Keratinocyte (primary cell): ENCODE data around the gene ETFRF1. TPM values are rescaled to one million over a fixed set of nuclear protein-coding genes. Genes with fewer than 3 reads are reported as not detected.

Experiments
- DNase-seq: peaks from one replicate; pipeline ENCODE4 v3.0.0-alpha.2; 2011; ENCODE audit warnings: low read depth, missing footprints, low spot score
- FAIRE-seq: peaks from 2 replicates; lab custom pipeline; 2011; peaks lifted over from hg19 to GRCh38; lab: Jason Lieb, UNC
- H2AFZ ChIP-seq: 2 replicates; pipeline ENCODE4 v1.6.0; 2012; ENCODE audit warnings: low read length, control low read depth, inconsistent platforms; ENCODE audit not compliant: control insufficient read depth
- H3K27ac ChIP-seq: 2 replicates; pipeline ENCODE4 v1.5.1; 2011; ENCODE audit warnings: low read length; ENCODE audit not compliant: control insufficient read depth, insufficient read depth
- H3K27me3 ChIP-seq: 3 replicates; pipeline ENCODE4 v1.6.0; 2011; ENCODE audit warnings: low read length; ENCODE audit not compliant: control insufficient read depth, insufficient read depth; ENCODE audit errors: extremely low read depth
- H3K36me3 ChIP-seq, 2 experiments: 2 replicates in 1 of 2; 3 replicates in 1 of 2; pipeline ENCODE4 v1.5.1; 2011; ENCODE audit warnings: low read length in 2 of 2, mild to moderate bottlenecking in 1 of 2; ENCODE audit not compliant: control insufficient read depth in 2 of 2, insufficient read depth in 2 of 2; ENCODE audit errors: extremely low read depth in 1 of 2
- H3K4me1 ChIP-seq: 3 replicates; pipeline ENCODE4 v1.5.1; 2011; ENCODE audit warnings: low read length; ENCODE audit not compliant: control insufficient read depth, insufficient read depth; ENCODE audit errors: extremely low read depth
- H3K4me2 ChIP-seq: 3 replicates; pipeline ENCODE4 v1.6.0; 2011; ENCODE audit warnings: low read depth, low read length; ENCODE audit not compliant: control insufficient read depth, insufficient read depth; ENCODE audit errors: extremely low read depth
- H3K4me3 ChIP-seq, 3 experiments: fragments of 200-600 bp in 1 of 3; sonication (generic) in 1 of 3; 2 replicates in 2 of 3; 3 replicates in 1 of 3; pipeline ENCODE4 v1.5.1; 2011 to 2016; ENCODE audit warnings: low read length in 3 of 3, mild to moderate bottlenecking in 3 of 3, control low read depth in 2 of 3, inconsistent platforms in 1 of 3, low read depth in 1 of 3, mixed read lengths in 1 of 3, mixed run types in 1 of 3, moderate library complexity in 1 of 3; ENCODE audit not compliant: control insufficient read depth in 2 of 3, insufficient read depth in 2 of 3; ENCODE audit errors: extremely low read depth in 1 of 3
- H3K79me2 ChIP-seq: 2 replicates; pipeline ENCODE4 v1.6.0; 2012; ENCODE audit warnings: low read length; ENCODE audit not compliant: control insufficient read depth, insufficient read depth
- H3K9ac ChIP-seq: 3 replicates; pipeline ENCODE4 v1.6.0; 2011; ENCODE audit warnings: low read length; ENCODE audit not compliant: control insufficient read depth, insufficient read depth; ENCODE audit errors: extremely low read depth
- H3K9me1 ChIP-seq: 3 replicates; pipeline ENCODE4 v1.6.0; 2011; ENCODE audit warnings: low read length; ENCODE audit not compliant: control insufficient read depth, insufficient read depth; ENCODE audit errors: extremely low read depth
- H3K9me3 ChIP-seq: 2 replicates; pipeline ENCODE4 v1.5.1; 2012; ENCODE audit warnings: low read depth, low read length; ENCODE audit not compliant: control insufficient read depth
- H4K20me1 ChIP-seq: 3 replicates; pipeline ENCODE4 v1.6.0; 2011; ENCODE audit warnings: low read length; ENCODE audit not compliant: control insufficient read depth, insufficient read depth; ENCODE audit errors: extremely low read depth
- EZH2 ChIP-seq: IDR thresholded peaks from one replicate; pipeline ENCODE4 v1.6.1; 2012; ENCODE audit warnings: inconsistent platforms, mild to moderate bottlenecking, low read length, moderate library complexity
- dilution Hi-C: fragments of 300-500 bp; cut with MboI; formaldehyde crosslinking; loops from one replicate; pipeline ENCODE4 v1.7.0; 2020; ENCODE audit warnings: low sequenced_read_pairs; ENCODE audit not compliant: extremely low pct_ligation_motif_present
- polyA plus RNA-seq, 5 experiments: library from polyadenylated mRNA; depleted of rRNA in 3 of 5; stranded (reverse) in 3 of 5; stranded (forward) in 1 of 5; unstranded in 1 of 5; fragments of >200 nt; gene quantifications; 1 replicate in 1 of 5; 2 replicates in 3 of 5; 3 replicates in 1 of 5; pipeline versions ENCODE4 v1.2.1 to v1.2.3, GENCODE V29; 2011 to 2012; ENCODE audit warnings: missing spikeins in 2 of 5, low read depth in 1 of 5, low replicate concordance in 1 of 5
- TF ChIP-seq, protein P1 (sequence below), 3 experiments: IDR thresholded peaks in 1 of 3; conservative IDR thresholded peaks in 1 of 3; optimal IDR thresholded peaks in 1 of 3; 2 replicates in 2 of 3; 3 replicates in 1 of 3; pipeline versions ENCODE3 to v1.5.1; 2011; ENCODE audit warnings: low read length in 3 of 3, mild to moderate bottlenecking in 3 of 3, moderate library complexity in 2 of 3, control low read depth in 1 of 3, inconsistent platforms in 1 of 3; ENCODE audit not compliant: insufficient read depth in 2 of 3; ENCODE audit errors: extremely low read depth in 1 of 3

ETFRF1 gene
- polyA plus RNA-seq, 1 donor (not counting 4 experiments of a cell fraction or from before 2014, with no cell fraction given): 13.6 TPM

DNA sequence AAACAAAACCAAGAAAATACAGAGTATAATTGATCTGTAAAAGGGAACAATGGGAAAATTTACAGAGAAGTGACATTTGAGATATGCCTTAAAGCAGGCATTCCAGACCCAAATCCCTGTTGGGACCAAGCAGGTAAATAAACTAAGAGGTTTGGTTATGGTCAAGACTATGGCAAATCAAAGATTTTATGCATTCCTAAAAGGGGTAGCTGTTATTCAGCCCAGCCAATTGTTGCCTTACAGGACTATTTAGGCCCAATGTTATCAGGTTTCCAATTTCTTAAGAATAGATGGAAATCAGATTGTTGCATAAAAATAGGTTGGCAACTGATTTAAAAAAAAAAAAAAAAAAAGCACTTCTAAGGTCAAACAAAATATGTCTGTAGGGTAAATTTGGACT, 5.4 kb upstream of the ETFRF1 start:
- no peaks in the 10 kb centered on the region for H3K27me3 ChIP-seq

DNA sequence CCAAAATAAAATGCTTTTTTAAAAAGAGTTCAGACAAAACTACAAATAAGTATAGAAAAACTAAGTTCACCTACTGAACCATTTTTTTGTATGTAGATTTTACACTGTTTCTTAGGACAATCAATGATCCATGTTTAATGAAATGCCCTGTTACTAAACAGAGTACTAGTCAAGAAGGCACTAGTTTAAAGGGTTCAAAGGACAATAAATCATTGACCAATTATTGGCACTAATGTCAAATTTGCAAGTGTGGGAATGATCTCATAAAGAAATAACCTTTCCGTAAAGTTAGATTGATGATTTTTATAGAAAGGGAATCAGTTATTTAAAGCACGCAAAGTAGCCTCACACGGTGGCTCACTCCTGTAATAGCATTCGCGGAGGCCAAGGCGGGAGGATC, 4.2 kb upstream of the ETFRF1 start:
- Histone ChIP-seq H3K79me2 (no peaks in the 10 kb centered on the region), H3K4me2 (no peak overlapping the region), H3K27ac (no peak overlapping the region), H3K4me1 (peaks cover 17% of the 10 kb centered on the region), H3K27me3 (no peaks in the 10 kb centered on the region), H3K9me1 (no peaks in the 10 kb centered on the region), H2AFZ (no peak overlapping the region), H3K36me3 (no peaks in the 10 kb centered on the region), H4K20me1 (no peaks in the 10 kb centered on the region), H3K9ac (no peak overlapping the region), H3K9me3 (no peaks in the 10 kb centered on the region), H3K4me3 (no peak overlapping the region)
- dilution Hi-C loops: no loop called here
- FAIRE-seq (no peak), DNase-seq (no peak)
- TF ChIP-seq EZH2: no peak
- TF ChIP-seq, protein P1, sequence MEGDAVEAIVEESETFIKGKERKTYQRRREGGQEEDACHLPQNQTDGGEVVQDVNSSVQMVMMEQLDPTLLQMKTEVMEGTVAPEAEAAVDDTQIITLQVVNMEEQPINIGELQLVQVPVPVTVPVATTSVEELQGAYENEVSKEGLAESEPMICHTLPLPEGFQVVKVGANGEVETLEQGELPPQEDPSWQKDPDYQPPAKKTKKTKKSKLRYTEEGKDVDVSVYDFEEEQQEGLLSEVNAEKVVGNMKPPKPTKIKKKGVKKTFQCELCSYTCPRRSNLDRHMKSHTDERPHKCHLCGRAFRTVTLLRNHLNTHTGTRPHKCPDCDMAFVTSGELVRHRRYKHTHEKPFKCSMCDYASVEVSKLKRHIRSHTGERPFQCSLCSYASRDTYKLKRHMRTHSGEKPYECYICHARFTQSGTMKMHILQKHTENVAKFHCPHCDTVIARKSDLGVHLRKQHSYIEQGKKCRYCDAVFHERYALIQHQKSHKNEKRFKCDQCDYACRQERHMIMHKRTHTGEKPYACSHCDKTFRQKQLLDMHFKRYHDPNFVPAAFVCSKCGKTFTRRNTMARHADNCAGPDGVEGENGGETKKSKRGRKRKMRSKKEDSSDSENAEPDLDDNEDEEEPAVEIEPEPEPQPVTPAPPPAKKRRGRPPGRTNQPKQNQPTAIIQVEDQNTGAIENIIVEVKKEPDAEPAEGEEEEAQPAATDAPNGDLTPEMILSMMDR (optimal IDR thresholded peaks at IDR 0.05 in 1 of 3, IDR thresholded peaks at IDR 0.05 in 1 of 3, conservative IDR thresholded peaks at IDR 0.05 in 1 of 3; ENCODE audit: extremely low read depth in 1 of 3, insufficient read depth in 2 of 3, low read length in 3 of 3): no peak

More for the DNA sequence above, 5.4 kb upstream of the ETFRF1 start:
- no peaks in the 10 kb centered on the region for H3K9me3 ChIP-seq
- no peak for FAIRE-seq
- dilution Hi-C loops: no loop called here
- no peaks in the 10 kb centered on the region for H3K9me1 ChIP-seq
- H2AFZ ChIP-seq: no peak overlapping the region
- H3K27ac ChIP-seq: no peak overlapping the region
- no peaks in the 10 kb centered on the region for H3K79me2 ChIP-seq
- peaks cover 14% of the 10 kb centered on the region for H3K4me1 ChIP-seq
- no peak overlapping the region for H3K4me3 ChIP-seq
- TF ChIP-seq, protein P1 (optimal IDR thresholded peaks at IDR 0.05 in 1 of 3, IDR thresholded peaks at IDR 0.05 in 1 of 3, conservative IDR thresholded peaks at IDR 0.05 in 1 of 3; ENCODE audit: extremely low read depth in 1 of 3, insufficient read depth in 2 of 3, low read length in 3 of 3): no peak
- TF ChIP-seq EZH2: no peak
- H3K4me2 ChIP-seq: no peak overlapping the region
- H4K20me1 ChIP-seq: no peaks in the 10 kb centered on the region
- no peaks in the 10 kb centered on the region for H3K36me3 ChIP-seq
- DNase-seq: no peak
- no peak overlapping the region for H3K9ac ChIP-seq
